ENCODE results near the gene ELF2.

DNA sequence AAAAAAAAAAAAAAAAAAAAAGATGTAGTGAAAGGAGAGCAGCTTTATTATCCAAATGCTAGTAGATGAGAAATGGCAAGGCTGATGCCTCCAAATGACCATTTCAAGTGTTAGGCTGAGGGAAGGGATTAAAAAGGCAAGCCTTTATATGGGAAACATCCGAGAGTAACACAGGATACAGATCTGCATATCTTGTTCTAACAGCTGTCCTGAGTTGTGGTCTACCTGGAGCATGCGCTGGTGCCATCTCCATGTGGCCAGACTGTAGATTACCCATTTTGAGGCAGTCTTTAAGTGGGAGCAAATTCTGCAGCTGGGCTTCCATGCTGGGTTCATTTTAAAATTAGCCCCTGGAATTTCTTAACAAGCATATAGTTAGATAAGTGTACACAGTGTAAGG lies 26.0 kb upstream of the ELF2 start:
- TF ChIP-seq CTCF (IDR thresholded peaks at IDR 0.05; ENCODE audit: low read depth, low read length, poor library complexity, severe bottlenecking) (no peak), EZH2phosphoT487 (IDR thresholded peaks at IDR 0.05; ENCODE audit: borderline replicate concordance, low read length) (no peak)
